Skeletal muscle satellite cell (primary cell): ENCODE data around the gene FAAP20.

ENCODE experiments used
- H3K27me3 ChIP-seq: 2 replicates; pipeline ENCODE4 v1.7.0; 2013; ENCODE audit warnings: low read length; ENCODE audit not compliant: control insufficient read depth, insufficient read depth
- H3K36me3 ChIP-seq: 2 replicates; pipeline ENCODE4 v1.7.0; 2013; ENCODE audit warnings: mild to moderate bottlenecking, control low read depth, low read length; ENCODE audit not compliant: insufficient read depth
- H3K4me1 ChIP-seq: 2 replicates; pipeline ENCODE4 v1.7.0; 2013; ENCODE audit warnings: low read length; ENCODE audit not compliant: control insufficient read depth, insufficient read depth
- H3K4me2 ChIP-seq: 2 replicates; pipeline ENCODE4 v1.7.0; 2013; ENCODE audit warnings: mild to moderate bottlenecking, low read length
- H3K4me3 ChIP-seq: 2 replicates; pipeline ENCODE4 v1.7.0; 2013; ENCODE audit warnings: low read length
- H3K9ac ChIP-seq: 2 replicates; pipeline ENCODE4 v1.7.0; 2013; ENCODE audit warnings: mild to moderate bottlenecking, low read depth, low read length, moderate library complexity
- H3K9me3 ChIP-seq: replicated peaks from 2 replicates; pipeline ENCODE4 v1.7.0; 2013; ENCODE audit warnings: mild to moderate bottlenecking, control low read depth, low read length

The FAAP20 gene

DNA sequence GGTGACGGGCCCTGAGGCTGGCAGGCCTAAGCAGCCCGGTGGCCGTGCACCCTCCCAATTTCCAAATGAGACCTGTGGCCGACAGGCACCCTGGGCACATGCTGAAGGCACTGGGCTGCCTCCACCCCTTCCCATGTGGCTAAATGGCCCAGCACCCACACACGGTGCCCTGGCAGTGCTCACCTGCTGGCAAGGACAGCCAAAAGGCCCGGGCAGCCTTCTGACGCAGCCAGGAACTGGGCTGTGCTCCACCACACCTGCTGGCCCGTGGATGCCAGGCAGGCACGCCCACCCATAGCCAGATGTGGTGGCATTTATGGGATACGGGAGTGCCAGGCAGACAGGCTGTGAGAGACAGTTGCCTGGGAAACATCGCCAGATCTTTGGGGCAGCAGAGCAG, 4.0 kb upstream of the FAAP20 start:
- Histone ChIP-seq H3K9ac (peak overlapping the region; percentile 55), H3K4me1 (peaks cover 22% of the 10 kb centered on the region), H3K9me3 (no peaks in the 10 kb centered on the region), H3K36me3 (no peaks in the 10 kb centered on the region), H3K27me3 (no peaks in the 10 kb centered on the region), H3K4me3 (peak overlapping the region; percentile 80), H3K4me2 (peak overlapping the region; percentile 95)

- Histone ChIP-seq H3K4me1 (peaks cover 30% of the 10 kb centered on the region), H3K9ac (no peak overlapping the region), H3K36me3 (peaks cover 2% of the 10 kb centered on the region), H3K4me2 (no peak overlapping the region), H3K27me3 (no peaks in the 10 kb centered on the region), H3K9me3 (no peaks in the 10 kb centered on the region), H3K4me3 (no peak overlapping the region)
These were observed 3.2 kb upstream of the FAAP20 start for GRCh38 chr1:2197707-2198165.

DNA sequence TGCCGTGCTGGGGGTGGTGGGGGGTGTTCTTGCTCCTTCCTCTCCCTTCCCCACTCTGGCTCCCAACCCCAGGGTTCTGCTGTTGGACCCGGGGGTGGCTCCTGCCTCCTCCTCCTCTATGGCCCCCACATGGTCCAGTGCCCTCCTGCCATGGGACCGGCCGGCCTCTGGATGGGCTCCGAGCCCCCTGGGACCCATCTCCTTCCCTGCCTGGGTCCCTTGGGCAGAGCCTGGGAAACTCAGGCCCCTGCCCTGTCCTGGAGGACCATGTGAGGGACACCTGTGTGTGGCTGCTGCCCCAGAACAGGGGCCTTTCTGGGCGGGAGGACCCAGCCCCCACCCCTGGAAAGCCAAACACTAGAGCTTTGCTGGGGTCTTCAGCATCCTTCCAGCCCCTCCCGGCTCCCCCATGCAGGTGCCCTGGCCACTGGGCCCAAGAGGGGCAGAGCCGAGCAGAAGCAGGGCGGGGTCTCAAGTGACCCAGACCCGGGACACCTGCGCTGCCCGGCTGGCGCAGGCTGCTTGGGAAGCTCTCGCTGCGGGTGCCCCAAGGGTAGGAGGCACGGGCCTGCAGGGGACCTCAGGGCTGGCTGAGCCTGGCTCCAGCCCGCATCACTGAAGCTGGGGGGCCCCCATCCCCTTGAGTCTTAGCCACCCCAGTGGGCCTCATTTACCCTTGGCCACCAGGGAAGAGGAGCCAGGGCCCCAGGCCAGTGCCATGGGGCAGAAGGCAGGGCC, 2.5 kb upstream of the FAAP20 start:
- peaks cover 36% of the 10 kb centered on the region for H3K4me1 ChIP-seq

DNA sequence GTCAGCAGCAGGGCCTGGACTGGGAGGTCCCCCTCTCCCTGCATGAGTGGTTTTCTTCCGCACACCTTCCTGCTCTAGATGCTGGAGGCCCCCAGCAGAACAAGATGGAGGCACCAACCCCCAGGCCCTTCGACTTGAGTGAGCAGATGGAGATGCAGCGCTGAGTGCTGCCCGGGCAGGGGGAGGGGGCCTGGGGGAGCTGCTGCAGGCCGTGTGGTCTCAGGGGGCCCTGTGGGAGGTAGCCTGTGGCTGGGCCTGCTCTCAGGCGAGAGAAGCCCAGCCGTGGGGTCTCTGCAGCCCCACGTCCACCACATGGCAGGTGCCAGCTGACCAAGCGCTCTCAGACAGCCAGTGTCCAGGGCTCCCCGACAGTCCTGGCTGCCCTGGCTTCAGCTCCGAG, 1.2 kb upstream of the FAAP20 start:
- Histone ChIP-seq H3K36me3 (peaks cover 6% of the 10 kb centered on the region), H3K4me3 (no peak overlapping the region), H3K27me3 (no peaks in the 10 kb centered on the region), H3K4me2 (no peak overlapping the region), H3K9me3 (no peaks in the 10 kb centered on the region), H3K9ac (peak overlapping the region; percentile 85), H3K4me1 (peaks cover 46% of the 10 kb centered on the region)

More for the DNA sequence above, 2.5 kb upstream of the FAAP20 start:
- no peak overlapping the region for H3K4me3 ChIP-seq
- no peaks in the 10 kb centered on the region for H3K27me3 ChIP-seq
- no peak overlapping the region for H3K4me2 ChIP-seq
- peaks cover 4% of the 10 kb centered on the region for H3K36me3 ChIP-seq
- no peaks in the 10 kb centered on the region for H3K9me3 ChIP-seq
- H3K9ac ChIP-seq, result no peak overlapping the region

DNA sequence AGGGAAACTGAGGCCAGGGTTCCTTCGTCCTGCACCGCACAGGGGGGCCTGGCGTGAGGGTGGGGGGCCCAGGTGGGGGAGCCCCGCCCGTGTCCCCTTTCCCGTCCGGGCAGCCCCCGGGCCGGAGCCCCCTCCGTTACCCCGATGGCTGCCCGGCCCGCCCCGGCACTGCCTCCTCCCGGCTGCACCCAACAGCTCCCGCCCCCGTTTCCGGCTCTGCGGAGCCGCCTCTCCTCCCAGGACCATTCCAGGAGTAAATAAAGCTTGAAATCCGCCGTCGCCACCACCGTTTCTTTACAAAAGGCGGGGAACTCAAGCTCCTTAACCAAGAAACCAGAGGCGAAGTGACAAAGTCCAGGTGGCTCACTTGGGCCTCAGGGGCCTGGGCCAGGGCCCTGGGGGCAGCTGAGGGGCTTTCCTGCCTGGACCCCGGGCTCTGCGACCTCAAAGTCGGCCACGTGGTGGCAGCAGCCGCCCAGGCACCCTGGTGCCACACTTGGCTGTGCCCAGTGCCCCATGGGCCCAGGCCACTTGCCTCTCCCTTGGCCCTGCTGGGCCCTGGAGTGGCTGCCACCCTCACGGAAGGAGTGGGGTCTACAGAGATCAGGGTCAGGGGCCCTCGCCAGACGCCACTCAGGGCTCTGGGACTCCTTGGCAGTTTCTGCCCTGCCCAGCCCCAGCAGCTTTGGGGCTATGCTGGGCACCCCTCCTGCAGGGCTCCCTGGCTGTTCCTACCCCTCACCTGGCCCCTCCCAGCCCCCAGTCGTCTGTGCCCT, 514 bp upstream of the FAAP20 start:
- Histone ChIP-seq H3K9ac (peak overlapping the region; percentile 85), H3K4me2 (peak overlapping the region; percentile 96), H3K4me1 (peaks cover 53% of the 10 kb centered on the region), H3K36me3 (peaks cover 6% of the 10 kb centered on the region), H3K9me3 (no peaks in the 10 kb centered on the region), H3K4me3 (peak overlapping the region; percentile 77), H3K27me3 (no peaks in the 10 kb centered on the region)

- peak overlapping the region; percentile 96 for H3K4me2 ChIP-seq
- H3K27me3 ChIP-seq, result no peaks in the 10 kb centered on the region
- peak overlapping the region; percentile 77 for H3K4me3 ChIP-seq
- H3K9me3 ChIP-seq, result no peaks in the 10 kb centered on the region
- peaks cover 55% of the 10 kb centered on the region for H3K4me1 ChIP-seq
- peaks cover 6% of the 10 kb centered on the region for H3K36me3 ChIP-seq
- peak overlapping the region; percentile 67 for H3K9ac ChIP-seq
These were observed 874 bp downstream of the FAAP20 start for GRCh38 chr1:2193514-2194281.

DNA sequence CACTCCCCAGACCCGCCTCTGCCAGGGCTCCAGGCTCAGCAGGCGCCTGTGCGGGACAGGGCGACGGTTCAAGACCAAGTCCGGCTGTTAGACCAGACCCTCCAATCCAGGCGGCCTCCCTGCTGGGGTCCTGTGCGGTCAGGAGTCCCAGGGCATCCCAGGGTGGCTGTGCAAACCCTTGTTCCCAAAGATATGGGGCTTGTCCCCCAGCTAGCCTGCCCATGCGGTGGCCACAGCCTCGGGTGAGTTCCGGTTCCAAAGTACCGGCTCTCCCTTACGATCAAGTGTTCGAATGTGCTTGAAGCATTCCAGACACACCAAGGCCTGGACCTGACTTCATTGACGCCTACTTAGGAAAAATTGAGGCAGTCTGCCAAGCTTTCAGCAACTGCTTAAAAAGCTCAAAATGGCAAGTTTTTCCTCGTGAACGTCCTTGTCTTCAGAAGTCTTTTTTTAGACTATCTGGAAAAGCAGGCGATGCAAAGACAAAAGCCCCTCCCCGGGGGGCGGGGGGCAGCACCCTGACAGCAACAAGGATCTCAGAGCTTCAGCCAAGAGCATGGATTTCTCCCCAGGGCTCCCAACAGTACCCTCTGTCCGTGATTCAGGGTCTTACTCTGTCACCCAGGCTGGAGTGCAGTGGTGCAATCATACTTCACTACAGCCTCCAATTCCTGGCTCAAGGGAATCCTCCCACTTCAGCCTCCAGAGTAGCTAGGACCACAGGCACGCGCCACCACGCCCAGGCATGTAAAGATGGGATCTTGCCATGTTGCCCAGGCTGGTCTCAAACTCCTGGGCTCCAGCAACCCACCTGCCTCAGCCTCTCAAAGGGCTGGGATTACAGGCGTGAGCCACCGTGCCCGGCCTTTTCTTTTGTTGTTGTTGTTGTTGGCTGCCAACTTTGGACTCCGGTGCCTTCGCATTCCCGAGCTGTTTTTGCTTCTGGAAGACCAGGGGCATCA, 2.3 kb downstream of the FAAP20 start:
- Histone ChIP-seq H3K36me3 (peaks cover 6% of the 10 kb centered on the region), H3K4me1 (peaks cover 51% of the 10 kb centered on the region), H3K9me3 (no peaks in the 10 kb centered on the region), H3K27me3 (no peaks in the 10 kb centered on the region), H3K4me3 (peak overlapping the region; percentile 49), H3K4me2 (peak overlapping the region; percentile 96), H3K9ac (peak overlapping the region; percentile 5)

GRCh38 chr1:2190491-2190976, 4.0 kb downstream of the FAAP20 start:
- H3K9ac ChIP-seq, result peak overlapping the region; percentile 81
- H3K4me1 ChIP-seq, result peaks cover 49% of the 10 kb centered on the region
- H3K4me3 ChIP-seq, result peak overlapping the region; percentile 71

GRCh38 chr1:2189459-2190425, 4.8 kb downstream of the FAAP20 start:
- peak overlapping the region; percentile 81 for H3K9ac ChIP-seq
- H3K4me2 ChIP-seq, result peak overlapping the region; percentile 92
- H3K27me3 ChIP-seq, result no peaks in the 10 kb centered on the region
- H3K4me1 ChIP-seq, result peaks cover 45% of the 10 kb centered on the region
- H3K9me3 ChIP-seq, result no peaks in the 10 kb centered on the region
- H3K4me3 ChIP-seq, result peak overlapping the region; percentile 71
- H3K36me3 ChIP-seq, result peaks cover 12% of the 10 kb centered on the region

More at GRCh38 chr1:2190491-2190976, 4.0 kb downstream of the FAAP20 start:
- Histone ChIP-seq H3K36me3 (peaks cover 12% of the 10 kb centered on the region), H3K27me3 (no peaks in the 10 kb centered on the region), H3K4me2 (peak overlapping the region; percentile 92), H3K9me3 (no peaks in the 10 kb centered on the region)
